Measurements from ENCODE around the gene PDE8A. TPM values are rescaled to one million over a fixed set of nuclear protein-coding genes. Genes with fewer than 3 reads are reported as not detected.

PDE8A gene
- total and polyA plus RNA-seq, 2 of the 13 experiments (the other 11 are each of a cell fraction or from before 2014, with no cell fraction given): 26.3 to 48.5 TPM

DNA sequence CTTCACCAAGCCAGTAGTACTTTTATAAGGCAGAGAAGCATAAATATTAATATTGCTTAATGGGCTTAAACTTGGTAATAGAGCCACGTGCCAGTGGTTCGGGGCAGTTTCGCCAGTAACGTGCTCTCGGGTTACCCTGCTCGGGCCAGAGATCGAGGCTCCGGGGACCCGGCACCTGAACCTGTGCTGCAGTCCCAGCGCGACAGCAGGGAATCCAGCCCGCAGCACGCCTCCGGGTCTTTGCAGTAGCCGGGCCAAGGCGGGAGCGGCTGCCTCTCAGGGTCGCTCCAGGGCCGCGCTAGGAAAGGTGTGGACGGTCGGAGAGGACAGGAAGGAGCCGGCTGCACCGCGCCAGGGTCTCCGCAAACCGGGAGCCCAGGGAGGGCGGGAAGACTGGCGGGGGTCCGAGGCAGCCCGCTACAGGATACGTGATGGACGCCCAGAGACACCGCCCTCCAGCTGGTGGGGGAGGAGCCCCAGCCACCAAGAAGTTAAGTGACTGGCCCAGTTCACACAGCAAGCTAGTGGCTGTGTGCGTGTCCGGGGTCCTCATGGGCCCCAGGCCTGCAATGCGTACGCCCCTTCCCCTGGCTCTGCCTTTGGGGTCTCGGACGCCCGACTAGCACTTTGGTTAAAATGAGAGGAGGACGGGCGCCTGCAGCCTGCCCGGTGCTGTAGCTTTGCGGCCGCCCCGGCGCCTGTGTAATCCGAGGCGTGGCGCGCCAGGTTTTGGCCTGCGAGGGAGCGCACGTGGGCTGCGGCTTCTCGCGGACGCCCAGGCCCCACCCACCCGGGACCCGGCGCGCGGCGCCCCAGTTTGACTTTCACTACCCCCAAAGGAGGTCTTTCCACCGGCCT, 1.2 kb upstream of the PDE8A start (continued):
- no peak for TF ChIP-seq ZNF44 (CRISPR knock-in tag; IDR thresholded peaks at IDR 0.05)
- no peak for TF ChIP-seq PLRG1 (conservative IDR thresholded peaks at IDR 0.05)
- TF ChIP-seq, protein P1, sequence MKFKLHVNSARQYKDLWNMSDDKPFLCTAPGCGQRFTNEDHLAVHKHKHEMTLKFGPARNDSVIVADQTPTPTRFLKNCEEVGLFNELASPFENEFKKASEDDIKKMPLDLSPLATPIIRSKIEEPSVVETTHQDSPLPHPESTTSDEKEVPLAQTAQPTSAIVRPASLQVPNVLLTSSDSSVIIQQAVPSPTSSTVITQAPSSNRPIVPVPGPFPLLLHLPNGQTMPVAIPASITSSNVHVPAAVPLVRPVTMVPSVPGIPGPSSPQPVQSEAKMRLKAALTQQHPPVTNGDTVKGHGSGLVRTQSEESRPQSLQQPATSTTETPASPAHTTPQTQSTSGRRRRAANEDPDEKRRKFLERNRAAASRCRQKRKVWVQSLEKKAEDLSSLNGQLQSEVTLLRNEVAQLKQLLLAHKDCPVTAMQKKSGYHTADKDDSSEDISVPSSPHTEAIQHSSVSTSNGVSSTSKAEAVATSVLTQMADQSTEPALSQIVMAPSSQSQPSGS (CRISPR knock-in tag; IDR thresholded peaks at IDR 0.05): peak; percentile 41
- no peak for TF ChIP-seq GZF1 (CRISPR knock-in tag; IDR thresholded peaks at IDR 0.05)
- TF ChIP-seq HCFC1 (IDR thresholded peaks at IDR 0.05; ENCODE audit: low read depth, low read length): no peak
- TF ChIP-seq ZNF674 (CRISPR knock-in tag; IDR thresholded peaks at IDR 0.05; ENCODE audit: low read depth): 0 out of 2 replicates have a peak, but pooled peaks have one; percentile 64
- TF ChIP-seq, protein P2, sequence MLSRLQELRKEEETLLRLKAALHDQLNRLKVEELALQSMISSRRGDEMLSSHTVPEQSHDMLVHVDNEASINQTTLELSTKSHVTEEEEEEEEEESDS (CRISPR knock-in tag; IDR thresholded peaks at IDR 0.05; ENCODE audit: borderline replicate concordance): no peak
- peak; percentile 41; the same call in 1 of the 2 replicates for TF ChIP-seq FOXA3 (CRISPR knock-in tag; IDR thresholded peaks at IDR 0.05)
- TF ChIP-seq ZNF10 (CRISPR knock-in tag; IDR thresholded peaks at IDR 0.05; ENCODE audit: borderline replicate concordance, low read depth): no peak
- peak; percentile 91 for TF ChIP-seq NAIF1 (CRISPR knock-in tag; IDR thresholded peaks at IDR 0.05; ENCODE audit: borderline replicate concordance)
- 0 out of 2 replicates have a peak, but pooled peaks have one; percentile 58 for TF ChIP-seq DNMT3B (CRISPR knock-in tag; conservative IDR thresholded peaks at IDR 0.05)
- TF ChIP-seq ARID2 (CRISPR knock-in tag; IDR thresholded peaks at IDR 0.05; ENCODE audit: borderline replicate concordance): peak; percentile 64
- peak; percentile 89 for TF ChIP-seq ZNF687 (CRISPR knock-in tag; IDR thresholded peaks at IDR 0.05)
- TF ChIP-seq ZNF329 (CRISPR knock-in tag; IDR thresholded peaks at IDR 0.05; ENCODE audit: low read depth): no peak
- peak; percentile 61 for TF ChIP-seq CBX1 (IDR thresholded peaks at IDR 0.05; ENCODE audit: low read depth)
- TF ChIP-seq MED8 (CRISPR knock-in tag; IDR thresholded peaks at IDR 0.05; ENCODE audit: insufficient replicate concordance): no peak
- TF ChIP-seq, protein P3, sequence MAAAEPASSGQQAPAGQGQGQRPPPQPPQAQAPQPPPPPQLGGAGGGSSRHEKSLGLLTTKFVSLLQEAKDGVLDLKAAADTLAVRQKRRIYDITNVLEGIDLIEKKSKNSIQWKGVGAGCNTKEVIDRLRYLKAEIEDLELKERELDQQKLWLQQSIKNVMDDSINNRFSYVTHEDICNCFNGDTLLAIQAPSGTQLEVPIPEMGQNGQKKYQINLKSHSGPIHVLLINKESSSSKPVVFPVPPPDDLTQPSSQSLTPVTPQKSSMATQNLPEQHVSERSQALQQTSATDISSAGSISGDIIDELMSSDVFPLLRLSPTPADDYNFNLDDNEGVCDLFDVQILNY (CRISPR knock-in tag; conservative IDR thresholded peaks at IDR 0.05): no peak
- TF ChIP-seq HBP1 (CRISPR knock-in tag; IDR thresholded peaks at IDR 0.05; ENCODE audit: low read depth): peak; percentile 74; the same call in 1 of the 2 replicates
- peak; percentile 74 for TF ChIP-seq POLR2G (IDR thresholded peaks at IDR 0.05; ENCODE audit: low read depth, low read length)
- TF ChIP-seq TP53 (CRISPR knock-in tag; conservative IDR thresholded peaks at IDR 0.05): 0 out of 2 replicates have a peak, but pooled peaks have one; percentile 23
- TF ChIP-seq ZNF30 (CRISPR knock-in tag; IDR thresholded peaks at IDR 0.05): 0 out of 2 replicates have a peak, but pooled peaks have one; percentile 8
- no peak for TF ChIP-seq ZKSCAN5 (CRISPR knock-in tag; IDR thresholded peaks at IDR 0.05)
